ENCODE measurements around the gene TACC3.

Gene TACC3

DNA sequence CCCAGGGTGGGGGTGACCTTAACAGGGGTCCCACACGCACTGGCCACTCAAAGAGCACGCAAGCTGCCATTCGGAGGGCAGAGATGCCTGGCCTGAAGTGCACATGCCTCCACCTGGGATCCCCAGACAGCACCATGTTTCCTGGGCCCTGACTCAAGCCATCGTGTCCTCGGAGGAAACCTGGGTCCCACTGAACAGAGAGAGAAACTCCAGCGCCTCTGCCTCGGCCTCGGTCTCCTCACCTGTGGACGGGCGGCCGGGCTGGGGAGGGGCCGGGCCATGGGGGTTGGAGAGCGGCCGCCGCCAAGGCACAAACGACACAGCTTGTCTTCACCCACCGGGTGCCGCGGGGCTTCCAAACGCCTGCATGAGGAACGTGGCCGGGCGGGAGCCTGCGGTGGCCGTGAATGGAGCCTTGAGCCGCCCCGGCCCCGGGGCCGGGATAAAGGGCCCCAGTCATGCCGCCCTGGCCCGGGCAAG lies 41.8 kb downstream of the TACC3 start:
- TF ChIP-seq, protein P1, sequence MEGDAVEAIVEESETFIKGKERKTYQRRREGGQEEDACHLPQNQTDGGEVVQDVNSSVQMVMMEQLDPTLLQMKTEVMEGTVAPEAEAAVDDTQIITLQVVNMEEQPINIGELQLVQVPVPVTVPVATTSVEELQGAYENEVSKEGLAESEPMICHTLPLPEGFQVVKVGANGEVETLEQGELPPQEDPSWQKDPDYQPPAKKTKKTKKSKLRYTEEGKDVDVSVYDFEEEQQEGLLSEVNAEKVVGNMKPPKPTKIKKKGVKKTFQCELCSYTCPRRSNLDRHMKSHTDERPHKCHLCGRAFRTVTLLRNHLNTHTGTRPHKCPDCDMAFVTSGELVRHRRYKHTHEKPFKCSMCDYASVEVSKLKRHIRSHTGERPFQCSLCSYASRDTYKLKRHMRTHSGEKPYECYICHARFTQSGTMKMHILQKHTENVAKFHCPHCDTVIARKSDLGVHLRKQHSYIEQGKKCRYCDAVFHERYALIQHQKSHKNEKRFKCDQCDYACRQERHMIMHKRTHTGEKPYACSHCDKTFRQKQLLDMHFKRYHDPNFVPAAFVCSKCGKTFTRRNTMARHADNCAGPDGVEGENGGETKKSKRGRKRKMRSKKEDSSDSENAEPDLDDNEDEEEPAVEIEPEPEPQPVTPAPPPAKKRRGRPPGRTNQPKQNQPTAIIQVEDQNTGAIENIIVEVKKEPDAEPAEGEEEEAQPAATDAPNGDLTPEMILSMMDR (IDR thresholded peaks at IDR 0.05), result no peak
- TF ChIP-seq ZFX (IDR thresholded peaks at IDR 0.05; ENCODE audit: borderline replicate concordance), result no peak
- H3K27ac ChIP-seq, result no peak overlapping the region

DNA sequence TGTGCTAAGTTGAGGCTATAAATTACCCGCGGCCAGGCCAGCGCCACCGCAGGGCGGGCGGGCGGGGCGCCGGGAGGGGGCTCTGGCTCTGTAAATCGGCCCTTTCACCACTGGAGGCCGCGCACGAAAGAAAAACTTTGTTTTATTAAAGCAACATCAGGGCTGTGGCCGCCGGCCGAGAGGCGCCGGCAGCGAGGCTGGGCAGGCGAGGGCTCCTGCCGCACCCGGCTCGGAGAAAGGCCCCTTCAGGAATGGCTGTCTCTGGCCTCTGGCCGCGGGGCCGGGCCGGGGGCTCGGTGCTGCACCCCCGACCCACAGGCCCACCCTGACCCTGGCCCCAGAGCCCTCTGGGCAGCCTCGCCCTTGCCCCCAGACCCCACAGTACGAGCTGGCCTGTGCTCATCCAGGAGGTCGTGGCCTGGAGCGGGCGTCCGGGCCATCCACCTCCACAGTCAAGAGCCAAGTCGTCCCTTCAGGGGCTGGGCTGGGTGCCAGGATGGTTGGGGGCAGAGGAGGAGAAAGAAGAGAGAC lies 42.3 kb downstream of the TACC3 start:
- H3K27ac ChIP-seq, result no peak overlapping the region
- no peak for TF ChIP-seq ZFX (IDR thresholded peaks at IDR 0.05; ENCODE audit: borderline replicate concordance)
- TF ChIP-seq, protein P1 (IDR thresholded peaks at IDR 0.05), result peak; percentile 17

DNA sequence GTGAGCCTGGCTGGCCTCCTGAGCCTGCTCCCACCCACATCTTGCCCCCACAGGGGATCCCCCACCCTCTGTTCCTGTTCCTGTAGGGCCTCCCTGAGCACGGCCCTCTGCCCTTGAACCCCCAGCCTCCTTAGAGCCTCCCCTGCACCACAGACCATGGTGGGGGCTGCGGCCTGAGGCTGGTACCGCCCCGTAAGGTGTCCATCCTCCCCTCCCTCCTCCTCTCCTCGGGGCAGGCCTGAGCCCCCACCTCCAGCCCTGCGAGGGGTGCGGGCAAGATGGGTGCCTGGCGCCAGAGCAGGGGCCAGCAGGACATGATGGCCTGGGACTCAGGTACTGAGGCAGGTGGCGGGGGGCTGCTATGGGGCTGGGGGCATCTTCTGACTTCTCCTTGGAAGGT lies 43.3 kb downstream of the TACC3 start:
- TF ChIP-seq ZFX (IDR thresholded peaks at IDR 0.05; ENCODE audit: borderline replicate concordance), result no peak
- TF ChIP-seq, protein P1 (IDR thresholded peaks at IDR 0.05), result no peak
- no peak overlapping the region for H3K27ac ChIP-seq

DNA sequence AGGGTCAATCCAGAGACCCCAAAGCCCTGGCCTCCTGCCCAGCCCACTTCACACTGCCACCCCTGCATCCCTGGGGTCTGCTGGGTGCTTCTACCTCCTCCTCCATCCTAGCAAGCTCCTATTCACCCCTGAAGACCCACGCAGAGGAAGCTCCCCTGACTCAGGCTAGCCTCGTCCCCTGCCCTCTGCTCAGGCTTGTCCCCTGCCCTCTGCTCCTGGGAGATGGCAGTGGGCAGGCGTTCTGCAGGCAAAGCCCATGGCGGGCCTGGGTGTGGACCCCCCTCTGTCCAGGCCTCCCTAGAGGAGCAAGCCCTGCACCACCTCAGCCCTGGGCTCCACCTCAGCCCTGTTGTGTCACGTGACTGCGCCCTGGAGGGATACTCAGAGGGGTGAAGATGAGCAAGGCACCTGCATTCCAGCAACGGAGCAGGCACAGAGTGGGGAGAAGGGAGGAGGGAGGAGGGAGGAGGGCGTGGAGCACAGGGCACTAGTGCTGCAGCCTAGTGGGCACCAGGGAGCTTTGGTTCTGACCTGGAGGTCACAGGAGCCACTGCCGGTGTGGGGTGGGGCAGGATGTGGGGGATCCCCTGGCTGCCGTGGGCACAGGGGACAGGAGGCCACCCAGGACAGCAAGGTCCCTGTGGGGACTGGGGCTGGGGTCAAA lies 44.2 kb downstream of the TACC3 start:
- TF ChIP-seq ZFX (IDR thresholded peaks at IDR 0.05; ENCODE audit: borderline replicate concordance), result no peak
- TF ChIP-seq, protein P1 (IDR thresholded peaks at IDR 0.05), result no peak
- no peak overlapping the region for H3K27ac ChIP-seq

DNA sequence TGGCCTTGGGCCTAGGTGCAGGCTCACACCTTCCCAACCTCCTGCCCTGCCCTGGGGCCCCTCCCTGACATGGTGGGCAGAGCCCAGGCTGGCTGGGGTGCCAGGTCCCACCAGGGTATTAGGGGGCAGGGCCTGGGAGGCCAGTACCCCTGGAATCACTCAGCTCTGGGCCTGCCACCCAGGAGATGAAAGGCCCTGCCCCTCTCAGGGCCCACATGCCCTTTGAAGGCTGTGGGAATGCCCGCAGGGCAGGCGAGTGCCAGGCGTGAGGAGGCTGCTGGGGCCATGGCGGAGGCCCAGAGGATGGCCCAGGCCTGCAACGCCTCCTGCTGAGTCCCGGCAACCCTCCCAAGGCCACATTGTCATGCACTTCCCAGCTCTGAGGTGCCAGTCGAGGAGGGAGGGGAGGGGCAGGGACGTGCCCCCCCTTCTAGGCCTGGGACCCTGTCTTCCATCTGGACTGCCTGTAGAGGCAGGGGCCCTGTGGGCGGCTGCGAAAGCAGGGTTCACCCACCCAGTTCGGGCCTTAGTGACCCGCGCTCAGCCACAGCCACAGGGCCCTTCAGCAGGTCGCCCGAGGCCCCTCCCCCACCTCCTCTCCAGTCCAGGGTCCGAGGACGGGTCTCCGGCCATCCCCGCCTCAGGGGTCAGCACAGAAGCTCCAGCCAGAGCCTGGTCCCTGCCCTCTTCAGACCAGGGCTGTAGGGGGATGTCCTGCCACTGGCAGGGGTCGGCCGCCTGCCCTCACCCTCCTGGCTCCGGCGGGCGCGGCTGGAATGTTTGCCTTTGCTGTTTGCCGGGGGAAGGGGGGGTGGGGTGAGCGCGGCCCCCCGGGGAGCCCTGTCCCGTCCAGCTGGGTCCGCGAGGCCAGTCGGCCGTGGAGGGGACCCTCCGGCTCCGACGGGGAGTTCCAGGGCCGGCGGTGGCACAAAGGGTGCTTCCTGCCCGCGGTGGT lies 45.1 kb downstream of the TACC3 start:
- no peak for TF ChIP-seq ZFX (IDR thresholded peaks at IDR 0.05; ENCODE audit: borderline replicate concordance)
- TF ChIP-seq, protein P1 (IDR thresholded peaks at IDR 0.05), result no peak
- no peak overlapping the region for H3K27ac ChIP-seq

DNA sequence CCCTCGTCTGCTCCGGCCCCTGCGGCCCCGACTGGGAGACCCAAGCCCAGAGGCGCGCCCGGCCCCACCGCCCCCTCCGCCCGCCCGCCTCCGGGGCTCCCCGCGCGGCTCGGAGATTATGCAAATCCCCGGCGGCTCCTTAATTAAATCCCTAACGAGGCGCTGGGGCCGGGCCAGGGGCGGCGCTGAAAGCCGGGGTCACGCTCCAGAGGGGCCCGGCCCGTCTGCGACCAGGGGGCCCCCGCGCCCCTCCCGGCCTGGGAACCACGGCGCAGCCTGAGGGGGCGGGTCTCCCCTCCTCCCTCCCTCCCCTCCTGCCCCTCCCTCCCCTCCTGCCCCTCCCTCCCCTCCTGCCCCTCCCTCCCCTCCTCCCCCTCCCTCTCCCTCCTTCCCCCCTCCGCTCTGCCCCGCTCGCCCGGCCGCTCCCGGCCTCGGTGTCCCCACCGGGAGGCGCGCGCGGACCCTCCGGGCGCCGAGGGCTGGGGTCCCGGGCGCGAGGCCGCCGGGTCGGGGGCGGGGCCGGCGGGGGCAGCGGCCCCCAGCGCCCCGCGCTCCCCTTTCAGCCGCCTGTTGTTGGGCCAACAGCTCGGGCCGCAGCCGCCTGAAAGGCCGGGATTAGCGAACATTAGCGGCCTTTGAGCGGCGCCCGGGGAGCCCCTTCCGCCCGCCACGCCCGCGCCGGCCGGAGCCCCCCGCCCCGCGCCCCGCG lies 45.9 kb downstream of the TACC3 start:
- no peak overlapping the region for H3K27ac ChIP-seq
- no peak for TF ChIP-seq ZFX (IDR thresholded peaks at IDR 0.05; ENCODE audit: borderline replicate concordance)
- TF ChIP-seq, protein P1 (IDR thresholded peaks at IDR 0.05), result no peak

All from 22Rv1 (cell line).